Progenitor cell of endocrine pancreas (in vitro differentiated cells): ENCODE measurements around the gene RNPC3. TPM values are rescaled to one million over a fixed set of nuclear protein-coding genes. Genes with fewer than 3 reads are reported as not detected.

Experiments
- DNase-seq: peaks from one replicate; pipeline ENCODE4 v3.0.0; 2021; ENCODE audit warnings: low spot score; ENCODE audit not compliant: unreplicated experiment
- H3K27ac Mint-ChIP-seq: 2 replicates; pipeline ENCODE4 v1.8.0; 2021; ENCODE audit warnings: mild to moderate bottlenecking, moderate library complexity, mixed read lengths
- H3K27me3 Mint-ChIP-seq: 2 replicates; pipeline ENCODE4 v1.8.0; 2021; ENCODE audit warnings: mixed read lengths
- H3K36me3 Mint-ChIP-seq: 2 replicates; pipeline ENCODE4 v1.8.0; 2022; ENCODE audit warnings: mixed read lengths; ENCODE audit not compliant: insufficient read depth
- H3K4me1 Mint-ChIP-seq: 2 replicates; pipeline ENCODE4 v1.8.0; 2021; ENCODE audit warnings: low read depth, mixed read lengths
- H3K4me3 Mint-ChIP-seq: 2 replicates; pipeline ENCODE4 v1.8.0; 2021; ENCODE audit warnings: low read depth, mild to moderate bottlenecking, moderate library complexity, mixed read lengths
- H3K9me3 Mint-ChIP-seq: 2 replicates; pipeline ENCODE4 v1.8.0; 2021; ENCODE audit warnings: low read depth, mixed read lengths
- long read RNA-seq: library from polyadenylated mRNA; unstranded; transcript quantifications from one replicate; pipeline ENCODE4 v2.0.0, GENCODE V29; 2020
- total RNA-seq: library from RNA; stranded (reverse); gene quantifications from 2 replicates; pipeline ENCODE4 v1.2.1, GENCODE V29; 2021
- TF ChIP-seq, protein P1 (sequence below): fragments of 200-600 bp; sonication (generic); IDR thresholded peaks from one replicate; pipeline ENCODE4 v1.5.0; 2021; ENCODE audit warnings: antibody characterized with exemption, mild to moderate bottlenecking; ENCODE audit not compliant: unreplicated experiment

The RNPC3 gene, protein sequence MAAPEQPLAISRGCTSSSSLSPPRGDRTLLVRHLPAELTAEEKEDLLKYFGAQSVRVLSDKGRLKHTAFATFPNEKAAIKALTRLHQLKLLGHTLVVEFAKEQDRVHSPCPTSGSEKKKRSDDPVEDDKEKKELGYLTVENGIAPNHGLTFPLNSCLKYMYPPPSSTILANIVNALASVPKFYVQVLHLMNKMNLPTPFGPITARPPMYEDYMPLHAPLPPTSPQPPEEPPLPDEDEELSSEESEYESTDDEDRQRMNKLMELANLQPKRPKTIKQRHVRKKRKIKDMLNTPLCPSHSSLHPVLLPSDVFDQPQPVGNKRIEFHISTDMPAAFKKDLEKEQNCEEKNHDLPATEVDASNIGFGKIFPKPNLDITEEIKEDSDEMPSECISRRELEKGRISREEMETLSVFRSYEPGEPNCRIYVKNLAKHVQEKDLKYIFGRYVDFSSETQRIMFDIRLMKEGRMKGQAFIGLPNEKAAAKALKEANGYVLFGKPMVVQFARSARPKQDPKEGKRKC
- 24.6 TPM in 2 replicates for total RNA-seq
- long read RNA-seq, partial matches to known transcripts = 6 of 19 reads
- long read RNA-seq, other reads (novel, unspliced or antisense) = 13 of 19 reads

DNA sequence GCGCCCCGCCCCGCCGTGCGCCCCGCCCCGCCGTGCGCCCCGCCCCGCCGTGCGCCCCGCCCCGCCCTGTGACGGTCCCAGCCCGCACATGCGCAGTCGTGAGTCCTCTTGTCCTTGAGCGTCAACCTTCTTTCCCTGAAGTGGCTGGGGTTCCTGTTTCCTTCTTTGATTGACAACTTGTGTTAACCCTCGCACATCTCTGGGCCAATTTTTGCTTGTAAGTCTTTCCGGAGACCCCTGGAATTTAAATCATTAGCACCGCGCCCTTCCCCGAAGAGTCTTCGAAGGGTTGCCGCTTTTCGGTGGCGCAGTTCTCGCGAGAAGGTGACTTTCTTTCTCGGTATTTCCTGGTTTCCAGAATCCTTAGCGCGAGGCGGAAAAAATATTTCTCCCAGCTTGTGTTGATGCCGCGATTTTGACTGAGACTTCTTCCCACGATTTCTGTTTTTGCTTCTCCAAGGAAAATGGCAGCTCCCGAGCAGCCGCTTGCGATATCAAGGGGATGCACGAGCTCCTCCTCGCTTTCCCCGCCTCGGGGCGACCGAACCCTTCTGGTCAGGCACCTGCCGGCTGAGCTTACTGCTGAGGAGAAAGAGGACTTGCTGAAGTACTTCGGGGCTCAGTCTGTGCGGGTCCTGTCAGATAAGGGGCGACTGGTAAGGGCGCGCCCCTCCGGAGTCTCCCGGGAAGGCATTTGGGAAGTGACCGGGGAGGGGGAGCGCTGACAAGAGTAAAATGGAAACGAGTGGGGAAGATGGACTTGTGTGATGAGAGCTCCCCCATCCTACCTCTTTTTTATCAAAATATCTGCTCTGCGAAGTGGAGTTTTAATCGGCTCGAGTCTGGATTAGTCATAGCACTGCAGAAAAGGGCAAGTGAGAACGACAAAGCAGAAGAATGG lies at the start of gene RNPC3:
Gene RNPC3, plus strand, starts transcription at position 93 of the 901 bp plus-strand sequence. Its CDS starts 372 bp downstream, at position 465.
- Mint-ChIP-seq H3K4me3 (peak within 1 kb of the TSS; percentile 99), H3K36me3 (peaks cover 8% of the 10 kb centered on the region), H3K27ac (peak within 1 kb of the TSS; percentile 100), H3K27me3 (peaks cover 7% of the 10 kb centered on the region), H3K9me3 (peaks cover 2% of the 10 kb centered on the region), H3K4me1 (peaks cover 12% of the 10 kb centered on the region)
- TF ChIP-seq, protein P1, sequence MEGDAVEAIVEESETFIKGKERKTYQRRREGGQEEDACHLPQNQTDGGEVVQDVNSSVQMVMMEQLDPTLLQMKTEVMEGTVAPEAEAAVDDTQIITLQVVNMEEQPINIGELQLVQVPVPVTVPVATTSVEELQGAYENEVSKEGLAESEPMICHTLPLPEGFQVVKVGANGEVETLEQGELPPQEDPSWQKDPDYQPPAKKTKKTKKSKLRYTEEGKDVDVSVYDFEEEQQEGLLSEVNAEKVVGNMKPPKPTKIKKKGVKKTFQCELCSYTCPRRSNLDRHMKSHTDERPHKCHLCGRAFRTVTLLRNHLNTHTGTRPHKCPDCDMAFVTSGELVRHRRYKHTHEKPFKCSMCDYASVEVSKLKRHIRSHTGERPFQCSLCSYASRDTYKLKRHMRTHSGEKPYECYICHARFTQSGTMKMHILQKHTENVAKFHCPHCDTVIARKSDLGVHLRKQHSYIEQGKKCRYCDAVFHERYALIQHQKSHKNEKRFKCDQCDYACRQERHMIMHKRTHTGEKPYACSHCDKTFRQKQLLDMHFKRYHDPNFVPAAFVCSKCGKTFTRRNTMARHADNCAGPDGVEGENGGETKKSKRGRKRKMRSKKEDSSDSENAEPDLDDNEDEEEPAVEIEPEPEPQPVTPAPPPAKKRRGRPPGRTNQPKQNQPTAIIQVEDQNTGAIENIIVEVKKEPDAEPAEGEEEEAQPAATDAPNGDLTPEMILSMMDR = peak; percentile 19
- peak; percentile 73 for DNase-seq

DNA sequence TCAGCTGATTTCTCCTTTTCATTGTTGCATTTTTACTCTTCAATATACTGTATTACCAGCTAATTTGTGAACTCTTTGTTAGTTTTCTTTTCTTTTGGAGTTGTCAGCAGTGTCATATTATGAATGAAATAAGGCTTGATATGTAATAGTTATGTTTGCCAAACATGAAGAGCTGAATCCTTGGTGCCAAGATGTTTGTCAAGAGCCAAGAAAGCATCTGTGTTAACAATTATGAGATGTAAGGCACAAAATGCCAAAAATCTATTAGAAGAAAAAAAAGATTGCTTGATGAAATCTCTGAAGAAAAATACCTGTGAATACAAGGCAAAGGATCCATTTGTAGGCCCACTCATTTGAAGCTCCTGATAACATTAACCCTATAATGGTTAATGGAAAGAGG lies 48.4 kb upstream of the RNPC3 start:
- no peaks in the 10 kb centered on the region for H3K27me3 Mint-ChIP-seq
- no peak overlapping the region for H3K4me3 Mint-ChIP-seq
- DNase-seq = no peak
- TF ChIP-seq, protein P1 = no peak
- H3K9me3 Mint-ChIP-seq = no peaks in the 10 kb centered on the region
- H3K36me3 Mint-ChIP-seq = no peaks in the 10 kb centered on the region
- no peak overlapping the region for H3K27ac Mint-ChIP-seq
- H3K4me1 Mint-ChIP-seq = no peaks in the 10 kb centered on the region

DNA sequence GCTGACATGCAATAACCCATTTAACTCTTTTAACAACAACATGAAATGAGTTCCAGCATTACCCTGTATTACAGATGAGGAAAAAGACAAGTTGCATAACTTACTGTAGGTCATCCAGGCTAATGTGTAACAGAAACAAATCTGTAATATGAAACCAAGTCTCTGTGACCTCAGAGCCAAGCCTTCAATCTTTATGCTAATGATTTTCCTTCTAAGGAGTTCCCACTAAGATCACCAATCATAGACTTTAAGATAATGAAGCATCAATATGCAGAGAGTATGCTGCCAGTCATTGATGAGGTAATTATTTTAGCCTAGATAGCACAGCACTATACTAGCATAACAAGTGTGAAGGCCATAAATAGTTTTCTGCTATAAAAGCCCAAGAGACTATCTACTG lies 35.6 kb upstream of the RNPC3 start:
- peaks cover 7% of the 10 kb centered on the region for H3K4me1 Mint-ChIP-seq
- H3K4me3 Mint-ChIP-seq = no peak overlapping the region
- H3K36me3 Mint-ChIP-seq = no peaks in the 10 kb centered on the region
- peaks cover 6% of the 10 kb centered on the region for H3K9me3 Mint-ChIP-seq
- no peak overlapping the region for H3K27ac Mint-ChIP-seq
- no peak for DNase-seq
- TF ChIP-seq, protein P1 = no peak
- H3K27me3 Mint-ChIP-seq = no peaks in the 10 kb centered on the region

DNA sequence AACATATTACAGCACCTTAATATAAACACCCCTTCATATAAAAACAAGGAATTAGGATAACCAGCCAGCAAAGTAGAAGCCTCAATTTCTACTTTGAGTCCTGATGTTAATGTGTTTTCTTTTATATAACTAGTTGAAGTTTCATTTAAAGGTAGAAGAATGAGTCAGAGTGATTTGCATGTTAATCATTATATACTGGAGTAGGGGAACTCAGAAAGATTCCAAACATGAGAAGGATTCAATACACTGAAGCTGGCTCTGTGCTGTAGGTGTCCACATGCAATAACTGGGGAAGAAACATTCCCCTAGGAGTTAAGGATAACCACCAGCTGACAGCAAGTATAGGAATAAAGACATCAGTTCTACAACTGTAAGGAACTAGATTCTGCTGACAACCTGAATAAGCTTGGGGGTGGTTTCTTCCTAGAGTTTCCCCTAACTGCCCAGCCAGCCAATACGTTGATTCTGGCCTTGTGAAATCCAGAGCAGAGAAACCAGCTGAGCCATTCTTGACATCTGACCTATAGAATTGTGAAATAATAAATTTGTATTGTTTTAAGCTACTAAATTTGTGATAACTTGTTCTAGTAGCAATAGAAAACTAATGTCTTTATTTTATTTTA lies 33.4 kb upstream of the RNPC3 start:
- Mint-ChIP-seq H3K36me3 (no peaks in the 10 kb centered on the region), H3K9me3 (peaks cover 8% of the 10 kb centered on the region), H3K27ac (no peak overlapping the region), H3K27me3 (no peaks in the 10 kb centered on the region), H3K4me3 (no peak overlapping the region), H3K4me1 (peaks cover 8% of the 10 kb centered on the region)
- DNase-seq = no peak
- TF ChIP-seq, protein P1 = no peak
